Liver (tissue), 9 donors: ENCODE results near the gene GTF2IRD1. TPM values are rescaled to one million over a fixed set of nuclear protein-coding genes. Genes with fewer than 3 reads are reported as not detected.
A peak's percentile ranks its signal among the peaks of the same experiment; 100 is the strongest.

Experiments
- DNase-seq: peaks from one replicate; pipeline ENCODE4 v3.0.0-alpha.2; 2017; ENCODE audit warnings: low spot score
- H3K27ac ChIP-seq, 2 donors: one replicate each; pipeline ENCODE4 v1.7.0; 2013; ENCODE audit warnings: inconsistent platforms in 2 of 2, low read length in 2 of 2, control low read depth in 1 of 2, low read depth in 1 of 2, mild to moderate bottlenecking in 1 of 2
- H3K27me3 ChIP-seq, 4 donors: one replicate each; pipeline versions ENCODE4 v1.6.1 to v1.7.0; 2013; ENCODE audit warnings: low read length in 3 of 4, inconsistent platforms in 1 of 4, mild to moderate bottlenecking in 1 of 4, moderate library complexity in 1 of 4; ENCODE audit not compliant: control insufficient read depth in 4 of 4, insufficient read depth in 4 of 4
- H3K36me3 ChIP-seq, 4 donors: one replicate each; pipeline versions ENCODE4 v1.6.1 to v1.7.0; 2013; ENCODE audit warnings: low read length in 3 of 4, mild to moderate bottlenecking in 3 of 4, low read depth in 1 of 4, moderate library complexity in 1 of 4; ENCODE audit not compliant: control insufficient read depth in 4 of 4, insufficient read depth in 3 of 4
- H3K4me1 ChIP-seq, 4 donors: one replicate each; pipeline versions ENCODE4 v1.6.1 to v1.7.0; 2013; ENCODE audit warnings: low read length in 3 of 4, mild to moderate bottlenecking in 3 of 4, moderate library complexity in 1 of 4; ENCODE audit not compliant: control insufficient read depth in 4 of 4, insufficient read depth in 4 of 4
- H3K4me3 ChIP-seq, 3 donors: one replicate each; pipeline versions ENCODE4 v1.6.1 to v1.7.0; 2013; ENCODE audit warnings: low read length in 3 of 3, control low read depth in 1 of 3, low read depth in 1 of 3, mild to moderate bottlenecking in 1 of 3
- H3K9ac ChIP-seq, 2 donors: one replicate each; pipeline ENCODE4 v1.7.0; 2013; ENCODE audit warnings: low read length in 2 of 2, mild to moderate bottlenecking in 2 of 2, moderate library complexity in 2 of 2, control low read depth in 1 of 2, low read depth in 1 of 2
- H3K9me3 ChIP-seq, 4 donors: one replicate each; pipeline versions ENCODE4 v1.6.1 to v1.7.0; 2013; ENCODE audit warnings: low read length in 3 of 4; ENCODE audit not compliant: control insufficient read depth in 4 of 4
- EGR1 ChIP-seq, 2 donors: IDR thresholded peaks; 2 replicates each; pipeline ENCODE4 v1.6.1; 2016 to 2018; ENCODE audit warnings: antibody characterized with exemption in 2 of 2, low read depth in 2 of 2
- GABPA ChIP-seq, 2 donors: IDR thresholded peaks in 1 of 2; conservative IDR thresholded peaks in 1 of 2; 2 replicates each; pipeline ENCODE4 v1.6.1; 2016; ENCODE audit warnings: antibody characterized with exemption in 2 of 2, mild to moderate bottlenecking in 1 of 2, moderate library complexity in 1 of 2
- HNF4A ChIP-seq, 2 donors: conservative IDR thresholded peaks; 2 replicates each; pipeline ENCODE4 v1.6.1; 2016; ENCODE audit warnings: antibody characterized with exemption in 2 of 2, mild to moderate bottlenecking in 2 of 2
- HNF4G ChIP-seq: IDR thresholded peaks from 2 replicates; pipeline ENCODE4 v1.6.1; 2016; ENCODE audit warnings: antibody characterized with exemption
- JUND ChIP-seq, 2 donors: IDR thresholded peaks; 2 replicates each; pipeline ENCODE4 v1.6.1; 2016; ENCODE audit warnings: antibody characterized with exemption in 2 of 2
- NR2F2 ChIP-seq: IDR thresholded peaks from 2 replicates; pipeline ENCODE4 v1.6.1; 2016; ENCODE audit warnings: antibody characterized with exemption
- RAD21 ChIP-seq, 2 donors: IDR thresholded peaks; 2 replicates each; pipeline ENCODE4 v1.6.1; 2016; ENCODE audit warnings: antibody characterized with exemption in 2 of 2, mild to moderate bottlenecking in 2 of 2
- RXRA ChIP-seq, 2 donors: IDR thresholded peaks; 2 replicates each; pipeline ENCODE4 v1.6.1; 2017 to 2018; ENCODE audit warnings: antibody characterized with exemption in 2 of 2, mild to moderate bottlenecking in 1 of 2
- SP1 ChIP-seq: IDR thresholded peaks from 2 replicates; pipeline ENCODE4 v1.6.1; 2018; ENCODE audit warnings: antibody characterized with exemption, mild to moderate bottlenecking
- TAF1 ChIP-seq: conservative IDR thresholded peaks from 2 replicates; pipeline ENCODE4 v1.6.1; 2016; ENCODE audit warnings: antibody characterized with exemption, mild to moderate bottlenecking
- YY1 ChIP-seq: IDR thresholded peaks from 2 replicates; pipeline ENCODE4 v1.6.1; 2016; ENCODE audit warnings: antibody characterized with exemption, mild to moderate bottlenecking
- WGBS: extraction: QIAGEN DNeasy Blood & Tissue Kit; methylation state at CpG from one replicate; pipeline ENCODE4 v1.1.7; 2013; 5-methylcytosine and 5-hydroxymethylcytosine counted together
- polyA plus RNA-seq, 2 donors: library from polyadenylated mRNA; stranded (reverse) in 1 of 2; unstranded in 1 of 2; fragments of 200-250 nt in 1 of 2; fragments of >200 nt in 1 of 2; fragmentation: Nextera tagmentation in 1 of 2; extraction: Ambion mirVana in 1 of 2; gene quantifications; one replicate each; pipeline versions ENCODE4 v1.2.1 to v1.2.3, GENCODE V29; 2013 to 2015
- total RNA-seq, 2 donors: library from RNA; depleted of rRNA; stranded (reverse); fragments of >200 nt; gene quantifications; one replicate each; pipeline ENCODE4 v1.2.3, GENCODE V29; 2014
- TF ChIP-seq, protein P1 (sequence below): IDR thresholded peaks from 2 replicates; pipeline ENCODE4 v1.6.1; 2016; ENCODE audit warnings: antibody characterized with exemption
- TF ChIP-seq, protein P2 (sequence below): fragments of 150-350 bp; IDR thresholded peaks from 2 replicates; pipeline ENCODE4 v1.5.1; 2017; ENCODE audit warnings: improper control_type of control experiment, low read depth, low read length; ENCODE audit not compliant: missing input control
- TF ChIP-seq, protein P3 (sequence below): IDR thresholded peaks from 2 replicates; pipeline ENCODE4 v1.6.1; 2016; ENCODE audit warnings: antibody characterized with exemption
- donor health status: healthy.
- donor health status: healthy.
- donor health status: healthy.
- donor health status: healthy.
- donor health status: healthy.

GTF2IRD1 gene
- total RNA-seq (1 to 10 TPM; 2.0 to 3.3 TPM), polyA plus RNA-seq (1 to 10 TPM; 3.3 to 7.4 TPM)

GRCh38 chr7:74453322-74454011 lies at the start of gene GTF2IRD1:
Gene GTF2IRD1 (plus strand): TSS chr7:74453906. CDS start chr7:74508081, 54,175 bp downstream.
- no peaks in the 10 kb centered on the region for H3K36me3 ChIP-seq
- H3K27me3 ChIP-seq: no peaks in the 10 kb centered on the region
- peaks cover 7 to 18% (median 12%) of the 10 kb centered on the region in 4 donors for H3K4me1 ChIP-seq
- WGBS: 1% methylated on average over 62 of the region's 62 CpGs
- no peaks in the 10 kb centered on the region for H3K9me3 ChIP-seq
- peak within 1 kb of the TSS in 1 of 2 donors; percentile 35 for H3K27ac ChIP-seq
- TF ChIP-seq YY1 (peak; percentile 33), NR2F2 (no peak), HNF4G (no peak)
- TF ChIP-seq, protein P1, sequence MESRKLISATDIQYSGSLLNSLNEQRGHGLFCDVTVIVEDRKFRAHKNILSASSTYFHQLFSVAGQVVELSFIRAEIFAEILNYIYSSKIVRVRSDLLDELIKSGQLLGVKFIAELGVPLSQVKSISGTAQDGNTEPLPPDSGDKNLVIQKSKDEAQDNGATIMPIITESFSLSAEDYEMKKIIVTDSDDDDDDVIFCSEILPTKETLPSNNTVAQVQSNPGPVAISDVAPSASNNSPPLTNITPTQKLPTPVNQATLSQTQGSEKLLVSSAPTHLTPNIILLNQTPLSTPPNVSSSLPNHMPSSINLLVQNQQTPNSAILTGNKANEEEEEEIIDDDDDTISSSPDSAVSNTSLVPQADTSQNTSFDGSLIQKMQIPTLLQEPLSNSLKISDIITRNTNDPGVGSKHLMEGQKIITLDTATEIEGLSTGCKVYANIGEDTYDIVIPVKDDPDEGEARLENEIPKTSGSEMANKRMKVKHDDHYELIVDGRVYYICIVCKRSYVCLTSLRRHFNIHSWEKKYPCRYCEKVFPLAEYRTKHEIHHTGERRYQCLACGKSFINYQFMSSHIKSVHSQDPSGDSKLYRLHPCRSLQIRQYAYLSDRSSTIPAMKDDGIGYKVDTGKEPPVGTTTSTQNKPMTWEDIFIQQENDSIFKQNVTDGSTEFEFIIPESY: no peak
- TF ChIP-seq, protein P2, sequence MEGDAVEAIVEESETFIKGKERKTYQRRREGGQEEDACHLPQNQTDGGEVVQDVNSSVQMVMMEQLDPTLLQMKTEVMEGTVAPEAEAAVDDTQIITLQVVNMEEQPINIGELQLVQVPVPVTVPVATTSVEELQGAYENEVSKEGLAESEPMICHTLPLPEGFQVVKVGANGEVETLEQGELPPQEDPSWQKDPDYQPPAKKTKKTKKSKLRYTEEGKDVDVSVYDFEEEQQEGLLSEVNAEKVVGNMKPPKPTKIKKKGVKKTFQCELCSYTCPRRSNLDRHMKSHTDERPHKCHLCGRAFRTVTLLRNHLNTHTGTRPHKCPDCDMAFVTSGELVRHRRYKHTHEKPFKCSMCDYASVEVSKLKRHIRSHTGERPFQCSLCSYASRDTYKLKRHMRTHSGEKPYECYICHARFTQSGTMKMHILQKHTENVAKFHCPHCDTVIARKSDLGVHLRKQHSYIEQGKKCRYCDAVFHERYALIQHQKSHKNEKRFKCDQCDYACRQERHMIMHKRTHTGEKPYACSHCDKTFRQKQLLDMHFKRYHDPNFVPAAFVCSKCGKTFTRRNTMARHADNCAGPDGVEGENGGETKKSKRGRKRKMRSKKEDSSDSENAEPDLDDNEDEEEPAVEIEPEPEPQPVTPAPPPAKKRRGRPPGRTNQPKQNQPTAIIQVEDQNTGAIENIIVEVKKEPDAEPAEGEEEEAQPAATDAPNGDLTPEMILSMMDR: no peak
- peak within 1 kb of the TSS in 2 of 3 donors; percentile 34 to 87 for H3K4me3 ChIP-seq
- peak; percentile 46 for DNase-seq
- peak within 1 kb of the TSS in 1 of 2 donors; percentile 19 for H3K9ac ChIP-seq

- no peak for DNase-seq
- no peaks in the 10 kb centered on the region for H3K36me3 ChIP-seq
- H3K4me1 ChIP-seq: peaks cover 0 to 2% (median 1%) of the 10 kb centered on the region in 4 donors
- 85% methylated on average over 8 of the region's 8 CpGs for WGBS
- H3K9me3 ChIP-seq: no peaks in the 10 kb centered on the region
- H3K27me3 ChIP-seq: no peaks in the 10 kb centered on the region
- H3K27ac ChIP-seq: no peak overlapping the region
- no peak overlapping the region for H3K9ac ChIP-seq
- TF ChIP-seq JUND (IDR thresholded peaks at IDR 0.05) (no peak), HNF4A (conservative IDR thresholded peaks at IDR 0.05) (no peak), RAD21 (IDR thresholded peaks at IDR 0.05) (no peak), NR2F2 (no peak), GABPA (IDR thresholded peaks at IDR 0.05 in 1 of 2, conservative IDR thresholded peaks at IDR 0.05 in 1 of 2) (no peak), RXRA (IDR thresholded peaks at IDR 0.05) (no peak), SP1 (no peak), TAF1 (no peak), EGR1 (IDR thresholded peaks at IDR 0.05; ENCODE audit: low read depth in 2 of 2) (no peak), YY1 (no peak)
- TF ChIP-seq, protein P3, sequence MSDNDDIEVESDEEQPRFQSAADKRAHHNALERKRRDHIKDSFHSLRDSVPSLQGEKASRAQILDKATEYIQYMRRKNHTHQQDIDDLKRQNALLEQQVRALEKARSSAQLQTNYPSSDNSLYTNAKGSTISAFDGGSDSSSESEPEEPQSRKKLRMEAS: no peak
- TF ChIP-seq, protein P2: no peak
- TF ChIP-seq, protein P1: no peak
- H3K4me3 ChIP-seq: no peak overlapping the region
Observed at GRCh38 chr7:74404388-74404700, 49.4 kb upstream of the GTF2IRD1 start.
